BE2C (cell line): ENCODE data around the gene LEMD2.

Experiments
- DNase-seq: peaks from one replicate; pipeline ENCODE4 v3.0.0-alpha.2; 2020
- H3K27me3 ChIP-seq: fragments of 250-450 bp; sonication (Bioruptor Pico); 2 replicates; pipeline ENCODE4 v1.5.1; 2020; ENCODE audit warnings: mild to moderate bottlenecking
- H3K36me3 ChIP-seq: fragments of 250-450 bp; sonication (Bioruptor Pico); 2 replicates; pipeline ENCODE4 v1.5.1; 2020; ENCODE audit warnings: mild to moderate bottlenecking
- H3K4me1 ChIP-seq: fragments of 250-450 bp; sonication (Bioruptor Pico); 2 replicates; pipeline ENCODE4 v1.5.1; 2020
- H3K4me3 ChIP-seq: 2 replicates; pipeline ENCODE4 v1.5.1; 2011; ENCODE audit warnings: low read depth, low read length
- H3K9me3 ChIP-seq: fragments of 250-450 bp; sonication (Bioruptor Pico); 2 replicates; pipeline ENCODE4 v1.5.1; 2020
- TF ChIP-seq, protein P1 (sequence below): IDR thresholded peaks from 2 replicates; pipeline ENCODE4 v1.5.1; 2012; ENCODE audit warnings: mild to moderate bottlenecking, low read depth, low read length

Gene LEMD2

DNA sequence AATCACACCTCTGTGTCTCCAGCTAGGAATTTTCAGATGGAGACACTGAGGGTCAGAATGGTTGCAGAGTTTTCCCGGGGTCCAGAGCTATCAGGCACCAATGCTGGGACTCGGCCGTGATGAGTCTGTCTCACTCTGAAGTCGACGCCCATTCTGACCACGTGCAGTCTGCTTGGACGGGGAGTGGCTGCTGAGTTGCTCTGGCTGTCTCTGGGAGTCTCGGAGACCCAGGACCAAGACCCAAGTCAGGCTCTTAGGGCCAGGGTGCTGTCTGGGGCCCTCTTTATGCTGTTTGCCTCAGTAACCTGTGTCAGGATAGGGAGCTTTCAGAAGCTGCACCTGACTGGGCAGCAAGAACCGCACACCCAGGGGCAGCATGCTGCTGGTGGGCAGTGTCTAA is 46.8 kb downstream of the LEMD2 start:
- Histone ChIP-seq H3K9me3 (no peaks in the 10 kb centered on the region), H3K36me3 (no peaks in the 10 kb centered on the region), H3K4me1 (peaks cover 14% of the 10 kb centered on the region), H3K4me3 (no peak overlapping the region), H3K27me3 (no peaks in the 10 kb centered on the region)
- no peak for DNase-seq
- TF ChIP-seq, protein P1, sequence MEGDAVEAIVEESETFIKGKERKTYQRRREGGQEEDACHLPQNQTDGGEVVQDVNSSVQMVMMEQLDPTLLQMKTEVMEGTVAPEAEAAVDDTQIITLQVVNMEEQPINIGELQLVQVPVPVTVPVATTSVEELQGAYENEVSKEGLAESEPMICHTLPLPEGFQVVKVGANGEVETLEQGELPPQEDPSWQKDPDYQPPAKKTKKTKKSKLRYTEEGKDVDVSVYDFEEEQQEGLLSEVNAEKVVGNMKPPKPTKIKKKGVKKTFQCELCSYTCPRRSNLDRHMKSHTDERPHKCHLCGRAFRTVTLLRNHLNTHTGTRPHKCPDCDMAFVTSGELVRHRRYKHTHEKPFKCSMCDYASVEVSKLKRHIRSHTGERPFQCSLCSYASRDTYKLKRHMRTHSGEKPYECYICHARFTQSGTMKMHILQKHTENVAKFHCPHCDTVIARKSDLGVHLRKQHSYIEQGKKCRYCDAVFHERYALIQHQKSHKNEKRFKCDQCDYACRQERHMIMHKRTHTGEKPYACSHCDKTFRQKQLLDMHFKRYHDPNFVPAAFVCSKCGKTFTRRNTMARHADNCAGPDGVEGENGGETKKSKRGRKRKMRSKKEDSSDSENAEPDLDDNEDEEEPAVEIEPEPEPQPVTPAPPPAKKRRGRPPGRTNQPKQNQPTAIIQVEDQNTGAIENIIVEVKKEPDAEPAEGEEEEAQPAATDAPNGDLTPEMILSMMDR: no peak

DNA sequence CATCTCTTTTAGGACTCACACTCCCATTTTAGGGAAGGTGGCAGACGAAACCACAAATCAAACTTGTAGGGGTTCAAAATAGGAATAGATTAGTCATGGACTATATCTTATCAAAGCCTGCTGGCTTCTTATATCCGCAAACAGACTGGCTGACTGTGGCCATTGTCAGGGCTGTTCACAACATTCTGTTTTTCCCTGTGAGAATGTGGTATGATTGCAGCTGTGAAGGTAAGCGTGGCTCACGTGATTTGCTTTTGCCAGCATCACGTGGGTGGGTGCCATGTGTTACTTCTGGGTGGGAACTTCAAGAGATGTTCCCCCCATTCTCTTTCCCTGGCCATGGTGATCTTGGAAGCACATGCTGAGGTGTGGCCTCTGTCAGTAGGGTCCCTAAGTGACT is 48.1 kb downstream of the LEMD2 start:
- DNase-seq: no peak
- H3K4me3 ChIP-seq: no peak overlapping the region
- TF ChIP-seq, protein P1: no peak
- H3K9me3 ChIP-seq: no peaks in the 10 kb centered on the region
- no peaks in the 10 kb centered on the region for H3K27me3 ChIP-seq
- H3K4me1 ChIP-seq: peaks cover 5% of the 10 kb centered on the region; the same call in 1 of the 2 replicates
- no peaks in the 10 kb centered on the region for H3K36me3 ChIP-seq

DNA sequence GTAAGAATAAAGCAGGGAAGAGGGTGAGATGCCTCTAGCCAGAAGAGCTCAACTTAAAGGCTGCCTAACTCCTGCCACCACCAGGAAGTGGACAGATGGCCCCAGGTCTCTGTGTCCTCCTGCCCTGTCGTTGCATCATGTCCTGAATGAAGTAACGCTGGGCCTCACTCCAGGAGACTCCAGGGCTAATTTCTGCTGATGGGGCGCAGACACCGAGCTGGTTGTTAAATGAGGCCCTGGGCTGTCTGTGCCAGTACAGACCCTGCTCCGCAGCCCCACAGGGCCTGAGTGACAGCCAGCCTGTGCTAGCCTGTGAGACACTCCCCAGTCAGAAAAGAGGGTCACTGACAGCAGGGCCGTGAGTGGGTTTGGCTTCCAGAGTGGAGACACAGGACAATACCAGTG is 48.7 kb downstream of the LEMD2 start:
- Histone ChIP-seq H3K36me3 (no peaks in the 10 kb centered on the region), H3K4me3 (no peak overlapping the region), H3K27me3 (no peaks in the 10 kb centered on the region), H3K4me1 (peaks cover 5% of the 10 kb centered on the region; the same call in 1 of the 2 replicates), H3K9me3 (no peaks in the 10 kb centered on the region)
- DNase-seq: no peak
- TF ChIP-seq, protein P1: no peak

DNA sequence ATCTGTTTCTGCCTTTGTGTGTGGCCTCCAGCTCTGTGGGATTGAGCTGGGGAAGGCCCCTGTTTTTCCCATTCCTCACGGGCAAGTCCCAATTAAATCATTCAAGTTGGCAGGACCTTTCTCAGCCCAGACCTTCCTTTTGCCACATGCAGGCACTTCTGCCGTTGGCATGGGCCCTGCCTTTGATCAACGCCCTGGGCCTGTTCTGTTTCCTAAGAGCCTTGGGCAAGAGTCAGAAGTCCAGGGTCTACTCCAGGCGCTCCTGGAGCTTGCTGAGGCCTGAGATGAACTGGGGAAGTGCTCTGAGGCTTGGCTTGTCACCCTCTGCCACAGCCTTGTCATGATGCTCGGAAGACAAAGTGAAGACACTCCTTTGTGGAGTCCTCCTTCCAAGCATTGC is 49.4 kb downstream of the LEMD2 start:
- DNase-seq: no peak
- TF ChIP-seq, protein P1: no peak

DNA sequence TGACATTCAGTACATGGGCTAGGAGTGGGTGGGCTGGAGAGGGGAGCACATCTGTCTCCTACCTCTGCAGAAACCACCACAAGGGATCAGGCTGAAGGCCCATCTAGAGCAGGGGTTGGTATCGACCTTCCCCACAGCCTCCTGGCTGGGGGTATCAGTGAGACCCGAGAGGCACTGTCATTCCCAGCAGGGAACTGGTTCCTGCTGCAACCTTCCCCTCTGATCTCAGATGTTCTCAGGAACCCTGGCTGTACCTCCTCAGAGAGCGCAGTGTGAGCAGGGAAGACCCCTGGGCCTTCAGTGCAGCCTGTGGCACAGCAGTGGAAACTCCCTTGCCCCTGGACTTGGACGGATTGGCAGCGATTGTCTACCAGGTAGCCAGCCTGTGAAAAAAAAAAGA is 50.1 kb downstream of the LEMD2 start:
- Histone ChIP-seq H3K36me3 (no peaks in the 10 kb centered on the region), H3K4me3 (no peak overlapping the region), H3K27me3 (no peaks in the 10 kb centered on the region), H3K9me3 (no peaks in the 10 kb centered on the region), H3K4me1 (no peaks in the 10 kb centered on the region)
- DNase-seq: no peak
- TF ChIP-seq, protein P1: no peak

More for the DNA sequence above, 49.4 kb downstream of the LEMD2 start:
- no peak overlapping the region for H3K4me3 ChIP-seq
- no peaks in the 10 kb centered on the region for H3K36me3 ChIP-seq
- H3K9me3 ChIP-seq: no peaks in the 10 kb centered on the region
- H3K27me3 ChIP-seq: no peaks in the 10 kb centered on the region
- H3K4me1 ChIP-seq: peaks cover 4% of the 10 kb centered on the region; the same call in 1 of the 2 replicates

DNA sequence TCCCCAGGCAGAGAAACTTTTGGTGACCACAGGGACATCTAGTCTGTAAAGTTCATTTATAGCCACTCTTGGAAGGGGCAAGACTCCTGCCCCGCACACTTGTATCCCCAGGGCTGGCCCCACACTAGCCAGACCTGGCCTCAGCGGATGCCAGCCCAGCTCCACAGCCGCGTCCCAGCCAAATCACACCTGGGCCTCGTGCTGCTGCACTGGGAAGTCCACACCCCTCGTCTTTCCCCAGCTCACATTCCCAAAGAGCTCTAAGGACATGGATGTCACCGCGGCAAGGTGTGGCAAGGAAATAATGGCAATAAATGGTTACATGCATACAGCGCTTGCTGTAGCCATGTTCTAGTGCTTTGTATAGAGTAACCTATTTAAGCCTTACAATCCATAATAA is 50.8 kb downstream of the LEMD2 start:
- Histone ChIP-seq H3K9me3 (no peaks in the 10 kb centered on the region), H3K27me3 (no peaks in the 10 kb centered on the region), H3K36me3 (no peaks in the 10 kb centered on the region), H3K4me1 (no peaks in the 10 kb centered on the region), H3K4me3 (no peak overlapping the region)
- TF ChIP-seq, protein P1: no peak
- no peak for DNase-seq
